HCT116 (cell line): ENCODE data around the gene FDXR. TPM values are rescaled to one million over a fixed set of nuclear protein-coding genes. Genes with fewer than 3 reads are reported as not detected.

ENCODE experiments used
- ATAC-seq: fragments of 200-7000 bp; cut with Tn5 transposase; 2 replicates; pipeline ENCODE4 v1.9.1; 2020; ENCODE audit warnings: mild to moderate bottlenecking, moderate library complexity
- BruUV-seq: library from RNA; stranded (reverse); fragments of 400-500 nt; replicated peaks from 2 replicates; lab custom pipeline; 2021; lab: Mats Ljungman, UMichigan
- CTCF ChIA-PET: fragments of 300-600 bp; sonication (Branson Sonifier 250); formaldehyde crosslinking; loops from one replicate; lab custom pipeline; 2021; ENCODE audit warnings: antibody characterized with exemption; lab: Charles Lee
- POLR2A ChIA-PET: fragments of 300-600, 350-600 bp; sonication (Branson Sonifier 250); formaldehyde crosslinking; loops from one replicate; lab custom pipeline; 2021; ENCODE audit warnings: antibody characterized with exemption; lab: Charles Lee
- RAD21 ChIA-PET, 2 experiments: fragments of 300-600 bp; sonication (Branson Sonifier 250); formaldehyde crosslinking; loops; one replicate each; lab custom pipeline; 2023; ENCODE audit warnings: low total read pairs in 2 of 2; ENCODE audit not compliant: uncharacterized antibody in 2 of 2, unreplicated experiment in 2 of 2, low non-redundant PET in 1 of 2; lab: Charles Lee
- DNase-seq: peaks from one replicate; pipeline ENCODE4 v3.0.0-alpha.2; 2010; ENCODE audit warnings: low read depth, low spot score
- H2AFZ ChIP-seq: fragments of 200-600 bp; shearing (Covaris generic), sonication (generic); 2 replicates; pipeline ENCODE4 v1.6.1; 2017; ENCODE audit warnings: low read depth, mixed run types, mixed read lengths, antibody characterized with exemption, low read length; ENCODE audit not compliant: poor library complexity, severe bottlenecking
- H3K27ac ChIP-seq: 2 replicates; pipeline ENCODE4 v1.5.1; 2012; ENCODE audit warnings: low read depth, low read length
- H3K27me3 ChIP-seq: fragments of 200-600 bp; sonication (generic); 2 replicates; pipeline ENCODE4 v1.6.1; 2016; ENCODE audit warnings: mixed run types, low read length, mixed read lengths; ENCODE audit not compliant: insufficient read depth
- H3K36me3 ChIP-seq, 2 experiments: fragments of 200-500 bp in 1 of 2; fragments of 200-600 bp in 1 of 2; sonication (Bioruptor generic) in 1 of 2; sonication (generic) in 1 of 2; 2 replicates each; pipeline versions ENCODE4 v1.5.1 to v1.6.1; 2014 to 2016; ENCODE audit warnings: low read length in 2 of 2, inconsistent platforms in 1 of 2, mixed read lengths in 1 of 2, mixed run types in 1 of 2; ENCODE audit not compliant: insufficient read depth in 2 of 2, control insufficient read depth in 1 of 2
- H3K4me1 ChIP-seq, 2 experiments: fragments of 200-600 bp in 1 of 2; sonication (generic) in 1 of 2; 2 replicates each; pipeline versions ENCODE4 v1.5.1 to v1.6.1; 2012 to 2017; ENCODE audit warnings: low read length in 2 of 2, inconsistent platforms in 1 of 2, mild to moderate bottlenecking in 1 of 2, mixed read lengths in 1 of 2, mixed run types in 1 of 2, moderate library complexity in 1 of 2; ENCODE audit not compliant: insufficient read depth in 2 of 2, control insufficient read depth in 1 of 2
- H3K4me2 ChIP-seq: fragments of 200-600 bp; sonication (generic); 2 replicates; pipeline ENCODE4 v1.6.1; 2017; ENCODE audit warnings: mixed run types, low read length, mixed read lengths
- H3K4me3 ChIP-seq, 2 experiments: fragments of 200-600 bp in 1 of 2; sonication (generic) in 1 of 2; replicated peaks in 1 of 2; 2 replicates each; pipeline ENCODE4 v1.5.1; 2011 to 2016; ENCODE audit warnings: low read length in 2 of 2, control low read depth in 1 of 2, low read depth in 1 of 2, mild to moderate bottlenecking in 1 of 2, mixed read lengths in 1 of 2, mixed run types in 1 of 2
- H3K79me2 ChIP-seq: fragments of 200-600 bp; sonication (generic); 2 replicates; pipeline ENCODE4 v1.6.1; 2017; ENCODE audit warnings: mild to moderate bottlenecking, mixed run types, low read length, moderate library complexity, mixed read lengths; ENCODE audit not compliant: insufficient read depth
- H3K9ac ChIP-seq: fragments of 200-600 bp; sonication (generic); 2 replicates; pipeline ENCODE4 v1.6.1; 2016; ENCODE audit warnings: low read length, mixed read lengths
- H3K9me2 ChIP-seq: fragments of 200-600 bp; sonication (generic), shearing (Covaris generic); 2 replicates; pipeline ENCODE4 v1.6.1; 2017; ENCODE audit warnings: mixed run types, mild to moderate bottlenecking, moderate library complexity; ENCODE audit not compliant: insufficient read depth
- H3K9me3 ChIP-seq, 2 experiments: fragments of 200-500 bp in 1 of 2; fragments of 200-600 bp in 1 of 2; sonication (Bioruptor generic) in 1 of 2; sonication (generic) in 1 of 2; 2 replicates each; pipeline ENCODE4 v1.6.1; 2014 to 2017; ENCODE audit warnings: low read length in 2 of 2, mixed read lengths in 2 of 2, inconsistent platforms in 1 of 2, low read depth in 1 of 2, mild to moderate bottlenecking in 1 of 2, mixed run types in 1 of 2, moderate library complexity in 1 of 2; ENCODE audit not compliant: control insufficient read depth in 1 of 2, insufficient read depth in 1 of 2
- H4K20me1 ChIP-seq: fragments of 200-600 bp; sonication (generic), shearing (Covaris generic); 2 replicates; pipeline ENCODE4 v1.6.1; 2017; ENCODE audit warnings: mixed run types, mild to moderate bottlenecking, moderate library complexity; ENCODE audit not compliant: insufficient read depth
- ATF3 ChIP-seq: IDR thresholded peaks from 2 replicates; pipeline ENCODE4 v1.6.1; 2012
- JUND ChIP-seq: IDR thresholded peaks from 2 replicates; pipeline ENCODE4 v1.6.1; 2012
- RAD21 ChIP-seq: IDR thresholded peaks from 2 replicates; pipeline ENCODE4 v1.6.1; 2012; ENCODE audit warnings: low read depth, mild to moderate bottlenecking
- REST ChIP-seq: IDR thresholded peaks from 2 replicates; pipeline ENCODE4 v1.6.1; 2012; ENCODE audit warnings: low read depth
- SIN3A ChIP-seq: IDR thresholded peaks from 2 replicates; pipeline ENCODE4 v1.6.1; 2012; ENCODE audit warnings: low read depth
- intact Hi-C: fragments of 100-400 bp; cut with micrococcal nuclease; formaldehyde crosslinking; loops from 2 replicates; pipeline ENCODE4 v1.10.0; 2022
- total RNA-seq: library from RNA; stranded (reverse); gene quantifications from one replicate; pipeline ENCODE4 v1.2.1, GENCODE V29; 2021; ENCODE audit not compliant: unreplicated experiment
- TF ChIP-seq, protein P1 (sequence below): IDR thresholded peaks from 2 replicates; pipeline ENCODE4 v1.6.1; 2011; ENCODE audit warnings: mild to moderate bottlenecking, low read length, moderate library complexity; ENCODE audit not compliant: insufficient replicate concordance; ENCODE audit errors: extremely low read depth

FDXR gene
- total RNA-seq, 1 experiment from 2014 or later: 98.8 TPM

- TF ChIP-seq SIN3A (no peak), JUND (no peak)
- TF ChIP-seq, all 23 proteins: peak for 0
Observed at GRCh38 chr17:74916851-74917199, 44.0 kb upstream of the FDXR start (continued).

DNA sequence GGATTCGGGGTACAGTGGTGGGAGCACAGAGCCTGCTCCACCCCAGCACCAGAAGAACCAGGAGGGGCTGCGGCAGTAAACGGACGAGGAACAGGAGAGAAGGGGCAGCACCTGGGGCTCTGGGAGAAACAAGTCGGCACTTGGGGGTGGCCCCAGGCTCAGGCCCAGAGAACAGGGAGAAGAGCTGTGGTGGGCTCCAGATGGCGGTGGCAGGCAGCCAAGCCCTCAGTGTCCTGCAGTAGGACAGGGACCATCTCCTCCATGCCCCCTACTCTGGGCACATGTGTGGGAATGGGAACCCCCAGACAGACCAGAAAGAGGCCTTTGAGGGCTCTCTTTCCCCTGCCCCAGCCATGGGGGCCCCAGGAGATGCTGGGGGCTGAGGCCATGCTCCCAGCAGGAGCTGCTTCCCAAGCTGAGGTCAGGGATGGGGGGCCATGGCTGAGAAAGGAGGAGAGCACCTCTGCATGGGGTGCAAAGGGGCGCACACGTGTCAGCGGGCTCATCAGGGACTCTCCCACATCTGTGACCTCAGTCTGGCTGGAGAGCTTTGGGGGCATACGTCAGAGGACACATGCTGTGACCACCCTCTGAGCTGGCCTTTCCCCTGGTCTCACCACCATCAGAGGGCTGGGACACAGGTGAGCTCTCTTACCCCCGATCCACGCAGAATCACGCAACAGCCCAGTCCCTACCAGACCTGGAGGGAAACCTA, 43.5 kb upstream of the FDXR start:
- ChIA-PET CTCF (no interaction called here), POLR2A (no interaction called here)

More for the DNA sequence above, 43.5 kb upstream of the FDXR start:
- H3K27me3 ChIP-seq: no peaks in the 10 kb centered on the region
- DNase-seq: no peak
- RAD21 ChIA-PET: no interaction called here
- TF ChIP-seq REST: no peak
- TF ChIP-seq ATF3: no peak
- TF ChIP-seq JUND: no peak
- no peak for TF ChIP-seq SIN3A
- TF ChIP-seq RAD21: no peak
- TF ChIP-seq, protein P1, sequence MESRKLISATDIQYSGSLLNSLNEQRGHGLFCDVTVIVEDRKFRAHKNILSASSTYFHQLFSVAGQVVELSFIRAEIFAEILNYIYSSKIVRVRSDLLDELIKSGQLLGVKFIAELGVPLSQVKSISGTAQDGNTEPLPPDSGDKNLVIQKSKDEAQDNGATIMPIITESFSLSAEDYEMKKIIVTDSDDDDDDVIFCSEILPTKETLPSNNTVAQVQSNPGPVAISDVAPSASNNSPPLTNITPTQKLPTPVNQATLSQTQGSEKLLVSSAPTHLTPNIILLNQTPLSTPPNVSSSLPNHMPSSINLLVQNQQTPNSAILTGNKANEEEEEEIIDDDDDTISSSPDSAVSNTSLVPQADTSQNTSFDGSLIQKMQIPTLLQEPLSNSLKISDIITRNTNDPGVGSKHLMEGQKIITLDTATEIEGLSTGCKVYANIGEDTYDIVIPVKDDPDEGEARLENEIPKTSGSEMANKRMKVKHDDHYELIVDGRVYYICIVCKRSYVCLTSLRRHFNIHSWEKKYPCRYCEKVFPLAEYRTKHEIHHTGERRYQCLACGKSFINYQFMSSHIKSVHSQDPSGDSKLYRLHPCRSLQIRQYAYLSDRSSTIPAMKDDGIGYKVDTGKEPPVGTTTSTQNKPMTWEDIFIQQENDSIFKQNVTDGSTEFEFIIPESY: no peak
- intact Hi-C loops: no loop called here
- H4K20me1 ChIP-seq: no peaks in the 10 kb centered on the region
- peak overlapping the region; percentile 25; the same call in 1 of the 2 replicates for H3K27ac ChIP-seq
- no peak for ATAC-seq
- no peaks in the 10 kb centered on the region for H3K9me3 ChIP-seq
- H3K4me3 ChIP-seq: no peak overlapping the region
- H3K9me2 ChIP-seq: no peaks in the 10 kb centered on the region
- no peak overlapping the region for H3K4me2 ChIP-seq
- H2AFZ ChIP-seq: no peak overlapping the region
- H3K36me3 ChIP-seq: peaks cover 0 to 2% of the 10 kb centered on the region in 2 experiments; a peak in 1 of 4 replicates
- no peak overlapping the region for H3K9ac ChIP-seq
- H3K79me2 ChIP-seq: no peaks in the 10 kb centered on the region
- no TSS peak for BruUV-seq
- peaks cover 7 to 9% of the 10 kb centered on the region in 2 experiments; a peak in 3 of 4 replicates for H3K4me1 ChIP-seq
